GM21786 (cell line): ENCODE data around the gene ABR.
"Not testable (repeated sequence)": the region's sequence is repeated elsewhere in the genome, so short reads cannot be mapped to it uniquely, and the experiment has no call there.

ENCODE experiments used
- ATAC-seq: cut with Tn5 transposase; IDR thresholded peaks from one replicate; pipeline ENCODE4 v1.9.1; 2021; ENCODE audit not compliant: unreplicated experiment

ABR gene

GRCh38 chr17:1050996-1051925 lies 128.5 kb downstream of the ABR start:
- ATAC-seq: no peak

GRCh38 chr17:1050246-1050995 lies 129.4 kb downstream of the ABR start:
- no peak for ATAC-seq

GRCh38 chr17:1049446-1050225 lies 130.1 kb downstream of the ABR start:
- ATAC-seq: no peak

GRCh38 chr17:1048516-1049115 lies 131.2 kb downstream of the ABR start:
- not testable (repeated sequence) for ATAC-seq

GRCh38 chr17:1047879-1048470 lies 131.8 kb downstream of the ABR start:
- ATAC-seq: no peak

- ATAC-seq: no peak
Observed at GRCh38 chr17:1047177-1047878, 132.5 kb downstream of the ABR start.

- ATAC-seq: no peak
Observed at GRCh38 chr17:1045456-1045855, 134.3 kb downstream of the ABR start.

GRCh38 chr17:1044387-1045009 lies 135.3 kb downstream of the ABR start:
- ATAC-seq: not testable (repeated sequence)

- no peak for ATAC-seq
Observed at GRCh38 chr17:1043601-1044251, 136.1 kb downstream of the ABR start.

- ATAC-seq: no peak
Observed at GRCh38 chr17:1042486-1042885, 137.3 kb downstream of the ABR start.

GRCh38 chr17:1041746-1042145 lies 138.0 kb downstream of the ABR start:
- ATAC-seq: no peak

GRCh38 chr17:1040216-1040600 lies 139.6 kb downstream of the ABR start:
- no peak for ATAC-seq

- no peak for ATAC-seq
Observed at GRCh38 chr17:1039511-1040215, 140.1 kb downstream of the ABR start.

GRCh38 chr17:1039123-1039507 lies 140.7 kb downstream of the ABR start:
- ATAC-seq: no peak

- no peak for ATAC-seq
Observed at GRCh38 chr17:1038459-1039122, 141.2 kb downstream of the ABR start.

GRCh38 chr17:1037238-1037879 lies 142.4 kb downstream of the ABR start:
- no peak for ATAC-seq

GRCh38 chr17:1036845-1037237 lies 142.9 kb downstream of the ABR start:
- ATAC-seq: no peak
